ENCODE measurements around the gene ZNF799. TPM values are rescaled to one million over a fixed set of nuclear protein-coding genes. Genes with fewer than 3 reads are reported as not detected.
"Not testable (repeated sequence)": the region's sequence is repeated elsewhere in the genome, so short reads cannot be mapped to it uniquely, and the experiment has no call there.

The ZNF799 gene
- total and polyA plus RNA-seq, 8 donors: 0.45 to 6.7 (median 2.9) TPM

DNA sequence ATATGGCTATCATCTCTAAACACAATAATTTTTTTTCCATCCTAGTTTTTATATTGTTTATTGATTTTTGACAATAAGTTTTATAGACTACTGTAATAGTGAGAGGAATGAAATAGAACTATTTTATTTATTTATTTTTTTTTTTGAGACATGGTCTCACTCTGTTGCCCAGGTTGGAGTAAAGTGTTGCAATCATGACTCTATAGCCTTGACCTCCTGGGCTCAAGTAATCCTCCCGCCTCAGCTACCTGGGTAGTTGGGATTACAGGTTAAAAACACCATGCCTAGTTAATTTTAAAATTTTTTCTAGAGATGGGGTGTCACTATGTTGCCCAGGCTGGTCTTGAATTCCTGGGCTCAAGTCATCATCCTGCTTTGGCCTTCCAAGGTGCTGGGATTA is 27.0 kb downstream of the ZNF799 start:
- no peaks in the 10 kb centered on the region for H3K27me3 ChIP-seq
- WGBS, 5 donors: 87 to 100% (median 90%) methylated on average over 1 of the region's 1 CpG
- H3K4me3 ChIP-seq: no peak overlapping the region
- no peak for TF ChIP-seq POLR2AphosphoS5 (IDR thresholded peaks at IDR 0.05)
- TF ChIP-seq, protein P1, sequence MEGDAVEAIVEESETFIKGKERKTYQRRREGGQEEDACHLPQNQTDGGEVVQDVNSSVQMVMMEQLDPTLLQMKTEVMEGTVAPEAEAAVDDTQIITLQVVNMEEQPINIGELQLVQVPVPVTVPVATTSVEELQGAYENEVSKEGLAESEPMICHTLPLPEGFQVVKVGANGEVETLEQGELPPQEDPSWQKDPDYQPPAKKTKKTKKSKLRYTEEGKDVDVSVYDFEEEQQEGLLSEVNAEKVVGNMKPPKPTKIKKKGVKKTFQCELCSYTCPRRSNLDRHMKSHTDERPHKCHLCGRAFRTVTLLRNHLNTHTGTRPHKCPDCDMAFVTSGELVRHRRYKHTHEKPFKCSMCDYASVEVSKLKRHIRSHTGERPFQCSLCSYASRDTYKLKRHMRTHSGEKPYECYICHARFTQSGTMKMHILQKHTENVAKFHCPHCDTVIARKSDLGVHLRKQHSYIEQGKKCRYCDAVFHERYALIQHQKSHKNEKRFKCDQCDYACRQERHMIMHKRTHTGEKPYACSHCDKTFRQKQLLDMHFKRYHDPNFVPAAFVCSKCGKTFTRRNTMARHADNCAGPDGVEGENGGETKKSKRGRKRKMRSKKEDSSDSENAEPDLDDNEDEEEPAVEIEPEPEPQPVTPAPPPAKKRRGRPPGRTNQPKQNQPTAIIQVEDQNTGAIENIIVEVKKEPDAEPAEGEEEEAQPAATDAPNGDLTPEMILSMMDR (IDR thresholded peaks at IDR 0.05): no peak
- no peak for TF ChIP-seq EP300 (IDR thresholded peaks at IDR 0.05)
- TF ChIP-seq POLR2A (IDR thresholded peaks at IDR 0.05): no peak
- H3K36me3 ChIP-seq: peaks cover 0 to 5% (median 0%) of the 10 kb centered on the region in 4 donors
- intact Hi-C loops (cut with DNase I; ENCODE audit: low total_unique reads): no loop called here
- DNase-seq: no peak
- peaks cover 2 to 25% (median 18%) of the 10 kb centered on the region in 4 donors for H3K9me3 ChIP-seq
- no peaks in the 10 kb centered on the region for H3K4me1 ChIP-seq
- H3K27ac ChIP-seq: no peak overlapping the region

DNA sequence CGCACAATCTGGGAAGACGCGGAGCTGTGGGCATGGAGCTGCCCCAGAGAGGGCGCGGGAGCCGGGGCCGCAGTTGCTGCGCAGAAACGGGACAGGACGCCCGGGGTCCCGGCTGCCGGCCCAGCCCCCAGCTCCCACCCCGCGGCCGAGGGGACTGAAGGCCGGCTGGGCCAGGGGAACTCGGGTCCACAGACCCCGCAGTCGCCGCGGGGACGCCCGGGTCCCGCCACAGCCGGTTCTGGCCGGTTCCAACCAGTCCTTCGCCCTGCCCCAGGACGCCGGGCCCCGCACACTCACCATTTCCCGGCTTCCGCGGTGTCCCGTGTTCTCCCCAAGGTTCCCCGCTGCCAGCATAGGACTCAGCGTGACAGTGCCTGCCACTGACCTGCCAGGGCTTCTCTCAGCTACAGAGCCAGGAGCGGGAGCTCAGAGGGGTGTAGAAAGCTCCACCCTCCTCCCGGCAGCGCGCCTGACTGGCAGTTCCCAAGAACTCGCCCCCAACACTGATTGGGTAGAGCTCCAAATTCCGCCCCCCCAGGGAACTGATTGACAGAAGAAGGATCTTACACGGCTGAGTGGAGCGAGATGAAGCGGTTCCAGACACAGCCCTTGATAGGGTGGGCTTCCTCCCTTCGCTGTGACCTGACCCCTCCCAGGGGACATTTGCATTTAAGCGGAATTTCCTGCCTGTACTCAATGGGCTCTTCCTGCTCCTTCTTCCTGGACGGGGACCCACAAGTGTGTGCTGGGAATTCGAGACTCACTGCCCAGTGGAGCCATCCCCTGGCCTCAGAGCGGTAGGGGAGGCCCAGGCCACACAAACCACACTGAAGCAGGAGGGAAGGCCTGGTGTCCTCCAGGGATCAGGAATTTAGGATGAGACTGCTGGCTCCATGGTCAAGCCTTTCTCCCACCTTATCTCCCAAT is 35.6 kb downstream of the ZNF799 start, which contains the start of gene ZNF442:
Gene ZNF442, minus strand, starts transcription at position 448 of the 927 bp plus-strand sequence. CDS start 2,052 bp downstream, outside the sequence.
- peaks cover 0 to 21% (median 15%) of the 10 kb centered on the region in 4 donors for H3K4me1 ChIP-seq
- no peaks in the 10 kb centered on the region for H3K36me3 ChIP-seq
- no peaks in the 10 kb centered on the region for H3K9me3 ChIP-seq
- WGBS, 5 donors: 0 to 1% (median 0%) methylated on average over 19 to 51 of the region's 51 CpGs
- H3K4me3 ChIP-seq: peak within 1 kb of the TSS; percentile 68 to 92 (median 84)
- intact Hi-C loops (cut with DNase I; ENCODE audit: low total_unique reads): no loop called here
- peak; percentile 5 for TF ChIP-seq EP300 (IDR thresholded peaks at IDR 0.05)
- peak; percentile 64 to 96 (median 90) for TF ChIP-seq POLR2AphosphoS5 (IDR thresholded peaks at IDR 0.05)
- TF ChIP-seq, protein P1 (IDR thresholded peaks at IDR 0.05): peak in 5 of 7 experiments; percentile 50 to 65 (median 56)
- peak in 2 of 4 donors; percentile 2 to 47 for TF ChIP-seq POLR2A (IDR thresholded peaks at IDR 0.05)
- H3K27ac ChIP-seq: peak within 1 kb of the TSS; percentile 78 to 93 (median 88)
- H3K27me3 ChIP-seq: no peaks in the 10 kb centered on the region
- peak; percentile 95 to 98 for DNase-seq

DNA sequence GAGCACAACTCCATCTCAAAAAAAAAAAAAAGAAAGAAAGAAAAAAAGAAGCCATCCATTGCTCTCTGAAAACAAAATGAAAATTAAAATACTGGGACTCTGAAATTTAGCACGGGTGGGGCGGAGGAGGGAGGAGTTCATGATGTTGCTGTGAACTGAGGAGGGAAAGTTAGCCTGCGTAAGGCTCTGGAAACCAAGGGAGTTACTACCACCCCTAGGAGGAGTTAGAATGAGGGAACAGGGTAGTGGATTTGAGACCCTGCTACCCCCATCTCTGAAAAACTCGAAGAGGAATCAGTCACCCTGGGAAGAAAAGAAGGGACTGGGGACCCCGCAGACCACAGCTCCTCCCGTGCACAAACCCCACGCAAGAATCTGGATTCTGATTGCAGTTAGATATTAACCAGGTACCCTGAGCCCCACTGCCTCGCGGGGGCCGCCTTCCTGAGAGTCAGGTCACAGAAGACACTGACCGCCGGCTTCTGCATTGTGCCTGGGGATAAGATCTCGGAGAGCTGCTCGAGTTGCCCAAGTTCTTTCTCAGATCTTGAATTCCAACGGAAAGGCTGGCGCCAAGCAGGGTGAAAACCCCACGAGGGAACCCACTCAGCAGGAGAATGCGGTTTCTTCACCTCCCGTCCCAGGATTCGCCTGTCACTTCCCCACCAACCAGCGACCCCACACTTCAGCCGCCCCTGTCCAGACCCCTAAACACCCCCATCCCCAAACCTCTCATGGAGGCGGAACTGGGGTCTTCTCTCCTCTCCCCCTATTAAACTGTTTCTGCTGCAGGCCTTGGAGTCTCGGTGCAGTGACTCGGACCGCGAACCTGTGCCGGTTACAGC is 36.5 kb downstream of the ZNF799 start:
- 8 to 11% (median 8%) methylated on average over 23 to 28 of the region's 28 CpGs for WGBS, 5 donors
- peak overlapping the region; percentile 78 to 93 (median 88) for H3K27ac ChIP-seq
- TF ChIP-seq POLR2AphosphoS5 (IDR thresholded peaks at IDR 0.05) (no peak), POLR2A (IDR thresholded peaks at IDR 0.05) (no peak), EP300 (IDR thresholded peaks at IDR 0.05) (no peak)
- TF ChIP-seq, protein P1 (IDR thresholded peaks at IDR 0.05): no peak
- H3K4me1 ChIP-seq: peaks cover 0 to 21% (median 15%) of the 10 kb centered on the region in 4 donors
- intact Hi-C loops (cut with DNase I; ENCODE audit: low total_unique reads): no loop called here
- no peaks in the 10 kb centered on the region for H3K36me3 ChIP-seq
- peak overlapping the region; percentile 68 to 92 (median 84) for H3K4me3 ChIP-seq
- no peaks in the 10 kb centered on the region for H3K9me3 ChIP-seq
- DNase-seq: peak in 1 of 2 donors; percentile 46
- H3K27me3 ChIP-seq: no peaks in the 10 kb centered on the region

DNA sequence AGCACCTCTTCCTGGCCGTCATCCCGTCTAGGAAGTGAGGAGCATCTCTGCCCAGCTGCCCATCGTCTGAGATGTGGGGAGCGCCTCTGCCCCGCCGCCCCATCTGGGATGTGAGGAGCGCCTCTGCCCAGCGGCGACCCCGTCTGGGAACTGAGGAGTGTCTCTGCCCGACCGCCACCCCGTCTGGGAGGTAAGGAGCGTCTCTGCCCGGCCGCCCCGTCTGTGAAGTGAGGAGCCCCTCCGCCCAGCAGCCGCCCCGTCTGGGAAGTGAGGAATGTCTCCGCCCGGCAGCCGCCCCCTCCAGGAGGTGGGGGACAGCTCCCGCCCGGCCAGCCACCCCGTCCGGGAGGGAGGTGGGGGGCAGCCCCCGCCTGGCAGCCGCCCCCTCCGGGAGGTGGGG is 38.8 kb downstream of the ZNF799 start:
- 96 to 98% (median 98%) methylated on average over 13 to 30 of the region's 30 CpGs for WGBS, 5 donors
- H3K4me3 ChIP-seq; H3K36me3 ChIP-seq; H3K27ac ChIP-seq; DNase-seq; H3K27me3 ChIP-seq; H3K9me3 ChIP-seq; intact Hi-C loops (cut with DNase I; ENCODE audit: low total_unique reads): not testable (repeated sequence)
- peaks cover 0 to 21% (median 15%) of the 10 kb centered on the region in 4 donors for H3K4me1 ChIP-seq
